GM10266 (cell line): Measurements from ENCODE around the gene KANSL3.

ENCODE experiments used
- DNase-seq: peaks from one replicate; pipeline ENCODE4 v3.0.0; 2012; ENCODE audit errors: extremely low spot score
- CTCF ChIP-seq: IDR thresholded peaks from 2 replicates; pipeline ENCODE4 v1.5.1; 2012; ENCODE audit warnings: mild to moderate bottlenecking, low read depth; ENCODE audit not compliant: control insufficient read depth, insufficient read depth; ENCODE audit errors: missing control alignments

KANSL3 gene

GRCh38 chr2:96618596-96619283 lies 19.4 kb downstream of the KANSL3 start:
- no peak for DNase-seq
- TF ChIP-seq CTCF, result no peak

GRCh38 chr2:96617012-96617411 lies 21.1 kb downstream of the KANSL3 start:
- no peak for TF ChIP-seq CTCF
- no peak for DNase-seq

- DNase-seq, result no peak
- TF ChIP-seq CTCF, result no peak
Measured at GRCh38 chr2:96616535-96616934, 21.6 kb downstream of the KANSL3 start.

GRCh38 chr2:96616128-96616527 lies 22.0 kb downstream of the KANSL3 start:
- no peak for DNase-seq
- no peak for TF ChIP-seq CTCF

- no peak for DNase-seq
- TF ChIP-seq CTCF, result no peak
Measured at GRCh38 chr2:96608469-96609455, 29.4 kb downstream of the KANSL3 start.

- DNase-seq, result no peak
- no peak for TF ChIP-seq CTCF
Measured at GRCh38 chr2:96604104-96604503, 34.0 kb downstream of the KANSL3 start.
